HG03571 (cell line): ENCODE data around the gene C1QTNF7.
A peak's percentile ranks its signal among the peaks of the same experiment; 100 is the strongest.

Experiments
- ATAC-seq: cut with Tn5 transposase; IDR thresholded peaks from one replicate; pipeline ENCODE4 v1.9.1; 2021; ENCODE audit not compliant: unreplicated experiment

Gene C1QTNF7, protein sequence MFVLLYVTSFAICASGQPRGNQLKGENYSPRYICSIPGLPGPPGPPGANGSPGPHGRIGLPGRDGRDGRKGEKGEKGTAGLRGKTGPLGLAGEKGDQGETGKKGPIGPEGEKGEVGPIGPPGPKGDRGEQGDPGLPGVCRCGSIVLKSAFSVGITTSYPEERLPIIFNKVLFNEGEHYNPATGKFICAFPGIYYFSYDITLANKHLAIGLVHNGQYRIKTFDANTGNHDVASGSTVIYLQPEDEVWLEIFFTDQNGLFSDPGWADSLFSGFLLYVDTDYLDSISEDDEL

DNA sequence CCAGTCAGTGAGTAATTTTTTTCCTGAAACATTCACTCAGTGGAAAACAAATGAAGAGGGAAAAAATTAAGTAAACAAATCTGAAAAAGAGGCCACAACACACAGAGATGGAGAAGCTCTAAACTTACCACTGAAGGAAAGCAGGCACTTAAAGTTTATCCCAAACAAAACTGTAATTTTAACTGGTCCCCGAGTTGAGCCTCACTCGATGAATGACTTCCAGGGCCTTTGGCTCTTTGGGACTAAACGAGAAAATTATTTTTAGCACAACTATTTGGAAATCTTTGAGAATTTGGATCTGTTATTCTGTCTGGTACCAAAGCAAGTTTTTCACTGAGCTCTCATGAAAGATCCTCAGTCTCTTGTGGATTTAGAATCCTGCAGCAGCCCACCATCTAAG is at the start of gene C1QTNF7:
Gene C1QTNF7, plus strand, starts transcription at position 333 of the 400 bp plus-strand sequence. CDS start 7,711 bp downstream, outside the sequence.
- no peak for ATAC-seq

DNA sequence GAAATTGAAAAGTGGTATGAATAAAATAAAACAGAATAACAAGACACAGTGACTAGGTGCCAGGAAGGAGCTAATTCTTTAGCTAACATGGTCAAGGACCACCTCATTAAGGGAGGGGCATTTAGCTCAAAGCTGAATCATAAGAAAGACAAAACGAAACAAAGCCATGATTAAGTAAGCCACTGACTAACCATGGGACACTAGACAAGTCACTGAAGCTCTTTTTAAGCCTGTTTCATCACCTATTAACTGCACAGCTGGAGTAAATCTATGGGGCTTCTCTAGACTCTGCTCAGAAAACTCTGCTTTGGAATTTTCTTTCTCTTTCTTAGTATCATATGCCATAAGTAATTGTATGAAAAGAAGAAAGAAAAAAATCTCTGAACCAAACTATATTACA is 49.8 kb upstream of the C1QTNF7 start:
- ATAC-seq, result no peak

DNA sequence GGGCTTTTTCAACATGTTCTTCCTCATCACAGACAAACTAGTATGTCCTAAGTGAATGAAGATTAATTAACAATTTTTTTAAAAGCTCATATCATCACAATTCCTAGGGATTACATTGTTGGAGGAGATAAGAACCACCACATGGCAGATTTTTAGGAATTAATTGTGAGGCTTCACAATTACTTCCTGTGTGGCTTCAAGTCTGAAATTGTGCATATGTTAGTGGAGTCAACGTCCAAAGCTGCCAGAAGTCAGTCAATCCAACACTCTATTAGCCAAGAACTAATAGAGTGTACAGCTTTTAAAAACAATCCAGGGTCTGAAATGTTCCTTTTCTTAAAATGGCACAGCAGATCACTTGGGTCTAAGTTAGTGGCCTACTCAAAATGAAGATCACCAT is 49.3 kb upstream of the C1QTNF7 start:
- no peak for ATAC-seq

DNA sequence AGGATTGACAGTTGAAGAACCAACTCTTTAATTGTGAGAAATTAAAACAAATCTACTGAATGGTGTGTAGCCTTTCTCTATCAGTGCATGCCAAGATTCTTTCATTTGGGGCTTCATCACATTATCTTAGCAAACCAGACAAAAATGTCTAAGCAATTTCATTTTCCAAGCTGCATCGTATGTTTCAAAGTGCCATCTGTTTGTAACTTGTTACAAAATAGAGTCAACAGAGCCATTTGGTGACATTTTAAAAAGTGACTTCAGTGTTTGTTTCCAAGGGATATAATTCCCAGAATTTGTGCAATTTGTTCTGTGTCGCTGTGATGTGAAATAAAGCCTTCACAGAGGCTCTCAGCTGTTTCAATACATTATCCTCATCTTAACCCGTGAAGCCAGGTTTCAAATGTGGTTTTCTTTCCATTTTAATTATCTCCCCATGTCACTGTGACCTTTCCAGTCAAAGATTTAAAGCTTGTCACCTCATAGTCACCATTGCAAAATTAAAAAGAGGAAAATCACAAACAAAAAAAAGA is 46.0 kb upstream of the C1QTNF7 start:
- no peak for ATAC-seq

DNA sequence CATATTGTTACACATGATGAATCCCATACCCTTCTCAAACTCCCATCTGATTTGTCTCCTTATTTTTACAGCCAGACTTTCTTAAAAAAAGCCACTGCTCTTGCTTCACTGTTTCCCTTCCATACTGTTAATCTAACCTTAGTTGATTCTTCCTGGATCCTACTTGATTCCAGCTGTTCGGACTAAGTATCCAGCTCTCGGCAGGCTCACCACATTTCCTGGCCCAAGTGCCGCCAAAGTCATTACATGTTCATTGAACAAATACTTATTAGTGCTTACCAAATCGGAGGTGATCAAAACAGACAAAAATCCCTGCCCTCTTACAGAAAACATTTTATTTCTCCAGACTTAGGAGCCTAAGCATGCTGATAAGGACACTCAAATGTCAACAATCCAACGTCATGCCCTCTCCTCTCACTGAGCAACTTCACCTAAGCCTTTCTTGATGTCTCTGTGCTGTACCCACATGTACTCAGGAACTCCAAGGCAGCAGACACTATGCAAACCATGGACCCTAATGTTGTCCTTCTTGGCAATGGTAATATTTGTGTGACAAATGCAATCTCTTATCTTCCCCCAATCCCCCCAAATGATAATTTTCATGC is 45.1 kb upstream of the C1QTNF7 start:
- no peak for ATAC-seq

DNA sequence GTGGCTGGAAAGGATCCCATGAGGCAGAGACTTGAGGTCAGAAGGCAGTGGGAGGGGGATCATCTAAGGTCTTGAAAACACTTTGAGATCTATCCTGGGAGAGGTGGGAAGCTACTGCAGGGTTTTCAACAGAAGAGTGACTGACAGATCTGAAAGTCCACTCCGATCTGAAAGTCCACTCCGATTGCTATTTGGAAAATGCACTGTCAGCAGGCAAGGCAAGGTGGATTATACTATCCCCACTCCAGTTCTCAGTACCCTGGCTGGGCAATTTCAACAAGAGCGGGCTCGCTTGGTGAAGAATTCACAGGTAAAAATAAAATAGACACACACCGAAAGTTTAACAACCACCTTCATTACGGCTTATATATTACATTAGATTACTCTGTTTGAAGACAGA is 42.3 kb upstream of the C1QTNF7 start:
- ATAC-seq, result no peak

DNA sequence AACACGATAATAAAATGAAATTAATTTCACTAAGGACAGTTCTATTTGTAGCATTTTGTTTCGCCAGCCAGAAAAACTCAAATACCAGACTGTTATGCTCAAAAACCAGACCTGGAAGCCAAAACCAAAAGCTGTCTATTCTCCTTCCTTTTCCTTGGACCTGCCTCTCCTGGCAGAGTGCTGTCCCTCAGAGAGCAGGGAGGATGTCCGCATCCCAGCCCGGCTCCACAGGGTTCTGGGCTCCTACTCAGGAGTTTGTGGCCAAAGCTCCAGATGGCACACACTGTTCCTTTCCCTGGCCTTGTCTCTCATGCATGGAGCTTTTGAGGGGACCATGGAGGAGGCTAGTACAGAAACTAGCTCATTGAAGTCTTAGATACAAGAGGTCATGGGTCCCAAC is 41.9 kb upstream of the C1QTNF7 start:
- ATAC-seq, result no peak

DNA sequence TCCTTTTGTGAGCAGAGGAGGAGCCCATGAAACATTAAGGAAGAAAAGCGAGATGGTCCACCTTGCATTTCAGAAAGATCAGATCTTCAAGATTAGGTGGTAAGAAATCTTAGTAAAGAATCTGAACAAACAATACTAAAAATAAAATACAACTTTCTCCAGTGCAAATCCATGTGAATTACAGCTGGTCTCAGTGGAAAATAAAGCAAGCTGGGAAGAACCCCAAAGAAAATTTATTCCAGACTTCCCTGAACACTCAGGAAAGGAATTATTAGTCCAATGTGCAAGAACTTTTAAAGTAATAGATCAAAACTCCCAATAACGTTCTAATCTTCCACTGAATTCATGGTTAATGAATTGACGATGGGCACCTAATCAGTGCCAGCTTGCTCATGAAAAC is 37.3 kb upstream of the C1QTNF7 start:
- no peak for ATAC-seq

DNA sequence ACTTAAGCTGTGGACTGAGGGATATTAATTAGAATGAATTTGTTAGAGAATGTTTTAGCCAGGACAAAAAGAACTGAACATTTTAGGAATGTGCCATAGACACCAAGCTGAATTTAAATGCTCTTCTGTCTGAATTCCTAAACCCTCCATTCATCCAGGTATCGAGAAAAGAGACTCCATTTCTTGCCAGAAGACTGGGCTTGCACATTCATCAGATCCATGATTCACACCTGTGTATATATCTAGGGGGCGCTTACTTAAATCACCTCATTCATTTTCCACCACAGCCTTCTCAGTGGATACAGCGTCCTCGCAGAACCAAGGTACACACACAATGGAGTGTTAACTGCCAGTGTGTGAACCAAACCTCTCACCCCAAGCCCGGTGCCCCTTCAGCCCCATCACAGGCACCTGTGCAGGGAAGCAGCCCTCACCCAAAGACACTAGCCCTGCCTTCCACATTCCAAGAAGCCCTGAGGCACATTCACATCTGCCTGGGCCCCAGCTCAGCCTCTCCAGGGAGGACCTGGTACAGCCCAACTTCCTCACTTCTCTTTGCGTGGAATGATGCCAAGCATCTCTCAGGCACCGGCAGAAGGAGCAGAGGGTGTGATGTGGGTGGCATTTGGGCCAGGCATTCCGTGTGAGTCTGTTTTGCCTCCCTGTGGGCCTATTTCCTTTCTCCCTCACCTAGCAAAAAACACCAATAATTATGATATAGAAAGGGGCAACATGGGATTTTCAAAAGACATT is 35.6 kb upstream of the C1QTNF7 start:
- ATAC-seq, result no peak

DNA sequence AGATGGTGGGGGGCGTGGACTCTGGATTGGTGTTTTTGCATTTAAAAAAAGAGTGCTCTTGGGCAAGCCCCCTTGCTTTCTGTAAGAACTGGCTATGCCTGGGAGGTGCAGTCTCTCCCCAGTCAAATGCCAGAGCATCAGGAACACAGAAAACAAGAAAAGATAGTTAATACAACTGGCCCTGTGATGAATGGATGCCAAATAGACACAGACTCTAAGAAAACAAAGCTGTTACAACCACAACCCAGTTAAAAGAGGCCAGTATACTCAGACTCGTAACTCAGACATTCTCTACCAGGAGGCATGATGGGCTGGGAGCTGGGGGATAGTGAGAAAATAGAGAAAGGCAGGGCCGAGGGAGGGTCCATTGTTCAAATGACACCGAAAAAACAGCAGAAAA is 32.5 kb upstream of the C1QTNF7 start:
- ATAC-seq, result no peak

DNA sequence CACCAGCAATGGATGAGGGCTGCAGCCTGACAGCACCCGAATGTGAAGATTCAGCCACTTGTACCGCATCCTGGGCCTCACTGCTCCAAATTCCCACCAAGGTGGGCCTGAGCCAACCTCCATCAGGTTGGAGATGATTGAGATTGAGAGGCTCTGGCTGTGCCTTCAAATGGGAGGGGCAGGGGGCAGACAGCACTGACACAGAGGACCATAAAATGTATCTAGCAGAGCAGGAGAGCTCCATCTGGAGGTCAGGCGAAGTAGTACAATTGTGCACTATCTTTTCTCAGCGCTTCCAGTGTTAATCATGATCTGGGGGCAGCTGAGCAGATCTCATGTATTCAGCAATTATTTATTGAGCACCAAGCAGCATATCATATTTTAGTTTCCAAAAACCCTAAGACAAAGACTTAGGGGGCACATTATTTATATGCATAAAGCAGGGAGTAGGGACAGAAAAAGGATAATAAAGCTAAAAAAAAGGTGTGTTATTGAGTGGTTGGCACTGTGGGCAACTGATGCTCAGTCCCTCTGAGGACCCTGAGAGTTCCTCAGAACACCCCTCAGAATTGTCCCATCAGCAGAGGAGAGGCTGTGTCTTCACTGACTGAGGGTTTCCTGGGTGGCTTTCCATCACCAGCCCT is 31.6 kb upstream of the C1QTNF7 start:
- ATAC-seq, result peak; percentile 77

DNA sequence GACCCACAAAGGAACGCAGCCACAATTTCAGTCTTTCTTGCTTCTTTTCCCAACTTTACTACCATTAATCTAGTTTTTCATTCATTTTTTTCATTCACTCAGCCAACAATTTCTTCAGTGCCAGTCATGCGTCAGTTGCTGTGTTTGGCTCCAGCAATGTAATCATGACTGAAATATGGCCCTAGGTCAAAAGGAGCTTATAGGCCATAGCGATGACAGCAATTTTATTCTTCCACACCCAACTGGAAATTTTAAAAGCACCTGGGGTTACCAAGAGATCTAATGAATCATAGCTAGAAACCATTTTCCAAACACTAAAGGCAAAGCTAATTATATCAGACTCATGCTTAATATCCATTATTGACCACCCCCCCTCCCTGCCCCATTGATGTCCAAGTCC is 29.8 kb upstream of the C1QTNF7 start:
- ATAC-seq, result no peak

DNA sequence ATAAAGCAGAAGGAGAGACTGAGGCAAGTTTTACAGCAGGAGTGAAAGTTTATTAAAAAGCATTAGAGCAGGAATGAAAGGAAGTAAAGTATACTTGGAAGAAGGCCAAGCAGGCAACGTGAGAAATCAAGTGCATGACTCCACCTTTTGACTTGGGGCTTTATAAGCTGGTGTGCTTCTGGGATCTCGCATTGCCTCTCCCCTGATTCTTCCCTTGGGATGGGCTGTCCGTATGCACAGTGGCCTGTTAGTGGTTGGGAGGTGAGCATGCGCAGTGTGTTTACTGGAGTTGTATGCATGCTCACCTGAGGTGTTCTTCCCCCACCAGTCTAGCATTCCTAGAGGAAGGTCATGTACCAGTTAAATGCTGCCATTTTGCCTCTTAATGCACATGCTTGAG is 29.1 kb upstream of the C1QTNF7 start:
- ATAC-seq, result no peak

DNA sequence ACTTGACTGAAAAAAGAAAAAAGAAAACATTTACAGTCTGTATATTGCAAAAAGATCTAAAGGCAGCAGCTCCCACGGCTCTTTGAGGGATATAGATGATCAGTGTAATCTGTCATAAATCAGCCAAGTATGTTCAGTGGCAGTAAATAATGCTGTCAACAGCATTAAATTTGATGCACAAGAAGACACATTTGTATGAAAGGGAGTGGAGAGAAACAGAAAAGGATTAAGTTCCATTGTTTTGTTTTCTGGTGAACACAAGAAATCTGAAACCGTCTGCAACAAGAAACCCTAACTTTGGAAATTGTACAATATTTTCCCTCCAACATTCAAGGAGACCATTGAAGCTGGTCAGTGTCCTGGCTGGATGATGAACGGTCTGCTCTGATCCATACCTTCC is 27.6 kb upstream of the C1QTNF7 start:
- no peak for ATAC-seq

DNA sequence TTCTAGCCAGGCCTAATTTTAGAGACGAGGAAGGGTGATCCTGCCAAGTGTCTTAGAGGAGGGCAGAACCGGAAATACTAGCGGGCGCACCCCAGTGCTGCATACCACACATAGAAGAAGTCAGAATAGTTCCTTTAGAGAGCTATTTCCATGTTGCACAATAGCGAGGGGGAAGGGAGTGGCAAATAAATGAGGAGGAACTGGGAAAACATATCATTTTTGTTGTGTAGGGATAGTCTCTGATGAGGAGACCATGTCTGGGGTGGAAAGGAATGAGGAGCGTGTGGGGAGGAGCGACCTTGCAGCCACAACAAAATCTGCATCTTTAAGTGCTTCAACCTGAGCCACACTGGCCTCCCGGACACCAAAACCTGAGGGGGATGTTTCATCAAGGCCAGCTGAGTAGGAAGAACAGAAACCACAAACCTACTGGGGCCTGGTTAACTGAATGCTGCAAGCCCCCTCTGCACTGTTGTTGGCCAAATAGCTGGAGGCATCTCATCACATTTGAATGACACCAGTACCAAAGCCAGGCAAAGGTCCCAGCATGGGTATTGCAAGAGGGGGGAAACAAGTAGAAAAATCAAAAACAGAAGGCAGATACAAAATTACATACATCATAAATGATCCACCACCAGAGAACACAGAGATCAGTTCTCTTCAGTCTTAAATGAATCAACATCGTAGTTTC is 26.7 kb upstream of the C1QTNF7 start:
- no peak for ATAC-seq

DNA sequence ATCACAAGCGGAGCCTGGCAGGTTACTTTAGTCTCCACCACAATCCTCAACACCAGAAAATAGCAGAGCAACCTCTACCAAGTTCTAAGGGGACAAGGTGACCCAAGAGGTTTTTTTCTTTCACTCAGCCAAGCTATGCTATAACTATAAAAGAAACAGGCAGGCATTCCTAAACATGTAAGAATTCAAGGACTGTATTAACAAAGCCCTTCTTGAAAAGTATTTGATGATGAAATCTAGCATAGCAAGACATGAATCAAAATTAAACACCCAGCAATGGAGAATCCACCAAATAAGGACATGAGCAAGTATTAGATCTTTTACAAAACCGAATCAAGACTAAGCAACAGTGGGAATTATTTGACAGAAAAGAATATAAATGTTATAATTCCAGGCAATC is 25.7 kb upstream of the C1QTNF7 start:
- no peak for ATAC-seq

DNA sequence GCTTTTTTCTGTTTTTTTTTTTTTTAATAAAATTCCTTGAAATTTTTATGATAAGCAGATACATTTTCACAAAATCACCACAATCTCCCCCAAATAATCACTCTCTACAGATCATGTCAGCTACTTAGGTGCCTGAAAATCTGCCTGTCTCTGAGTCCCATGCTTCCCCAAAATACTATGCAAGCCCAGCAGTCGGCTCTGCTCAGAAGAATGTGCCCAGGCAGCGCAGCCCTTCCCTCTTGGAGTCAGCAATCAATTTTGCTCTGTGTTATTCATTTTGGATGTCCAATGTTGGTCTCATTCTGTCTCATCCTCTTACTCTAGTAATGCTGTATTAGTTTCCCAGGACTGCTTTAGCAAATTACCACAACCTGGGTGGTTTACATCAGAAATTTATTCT is 24.9 kb upstream of the C1QTNF7 start:
- no peak for ATAC-seq

DNA sequence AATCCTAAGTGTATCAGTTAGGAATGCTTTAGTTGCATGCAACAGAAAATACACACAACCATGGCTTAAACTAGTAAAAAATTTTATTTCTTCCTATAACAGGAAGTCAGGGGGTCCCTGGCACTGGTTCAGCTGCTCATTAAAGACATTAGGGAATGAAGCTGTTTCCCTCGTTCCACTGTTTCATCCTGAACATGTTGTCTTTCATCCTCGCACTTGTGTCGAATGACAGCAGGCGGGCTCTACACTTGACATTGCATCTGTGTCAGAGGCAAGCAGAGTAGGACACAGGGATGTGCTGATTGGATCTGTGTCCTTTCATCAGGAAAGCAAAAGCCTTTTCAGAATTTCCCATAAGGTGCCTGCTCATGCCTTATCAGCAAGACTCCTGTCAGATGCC is 22.8 kb upstream of the C1QTNF7 start:
- ATAC-seq, result no peak

DNA sequence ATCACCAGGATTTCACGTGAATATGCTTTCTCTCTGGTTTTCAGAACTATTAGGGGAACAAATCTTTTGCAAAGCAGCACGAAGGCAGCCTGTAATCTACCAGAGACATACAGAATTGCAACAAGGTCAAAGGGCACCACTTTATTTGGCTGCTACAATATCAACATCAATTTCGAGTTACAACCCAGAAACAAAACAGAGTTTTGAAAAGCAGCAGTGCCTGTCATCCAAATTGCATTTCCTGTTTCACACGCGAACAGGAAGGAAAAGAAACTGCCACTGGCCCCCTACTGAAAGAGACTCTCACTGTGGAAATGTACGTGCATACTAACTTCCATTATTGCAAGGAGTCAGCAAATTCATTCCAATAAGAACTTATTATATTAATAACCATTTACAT is 17.1 kb upstream of the C1QTNF7 start:
- no peak for ATAC-seq

DNA sequence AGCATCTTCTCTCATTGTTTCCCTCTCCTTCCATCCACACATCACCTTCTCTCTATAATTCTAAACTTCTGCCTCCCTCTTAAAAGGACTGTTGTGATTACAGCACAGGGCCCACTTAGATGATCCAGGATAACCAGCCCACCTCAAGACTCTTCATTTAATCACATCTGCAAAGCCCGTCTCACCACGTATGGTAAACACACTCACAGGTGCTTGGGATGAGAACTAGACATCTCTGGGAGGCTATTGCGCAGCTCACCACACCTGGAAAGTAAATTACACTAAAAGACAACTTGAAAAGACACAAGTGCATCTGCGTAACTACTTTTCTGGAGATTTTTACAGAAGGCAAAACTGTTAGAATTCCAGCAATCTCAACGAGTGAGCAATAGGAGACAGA is 15.4 kb upstream of the C1QTNF7 start:
- no peak for ATAC-seq

DNA sequence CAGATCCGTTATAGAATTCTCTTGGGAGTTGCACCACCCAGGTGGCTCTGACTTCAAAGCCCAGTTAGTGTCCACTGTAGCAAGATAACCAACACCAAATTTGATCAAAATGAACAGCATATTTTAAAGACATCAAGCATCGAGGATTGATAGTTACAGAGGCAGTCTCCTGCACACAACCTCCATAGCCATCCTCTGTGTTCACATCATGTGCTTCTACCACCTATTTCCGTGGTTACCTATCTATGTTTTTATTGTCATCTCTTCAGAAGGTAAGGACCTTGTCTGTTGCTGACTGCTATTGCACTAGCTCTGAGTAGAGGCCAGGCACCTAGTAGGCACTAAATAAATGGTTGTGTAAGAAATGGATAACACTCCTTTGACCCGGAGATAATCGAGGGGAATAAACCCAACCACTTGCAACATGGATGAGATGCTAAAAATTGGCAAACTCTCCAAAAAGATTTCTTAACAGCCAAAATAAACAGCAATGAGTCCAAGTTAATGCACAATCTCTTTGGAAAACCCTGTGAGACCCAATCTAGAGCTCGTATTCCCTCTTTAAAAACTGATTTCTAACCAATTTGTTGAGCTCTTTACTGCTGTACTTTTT is 14.7 kb upstream of the C1QTNF7 start:
- no peak for ATAC-seq
